ENCODE data around the gene TMEM190. TPM values are rescaled to one million over a fixed set of nuclear protein-coding genes. Genes with fewer than 3 reads are reported as not detected.

TMEM190 gene
- total RNA-seq, 1 experiment from 2014 or later, result not detected

DNA sequence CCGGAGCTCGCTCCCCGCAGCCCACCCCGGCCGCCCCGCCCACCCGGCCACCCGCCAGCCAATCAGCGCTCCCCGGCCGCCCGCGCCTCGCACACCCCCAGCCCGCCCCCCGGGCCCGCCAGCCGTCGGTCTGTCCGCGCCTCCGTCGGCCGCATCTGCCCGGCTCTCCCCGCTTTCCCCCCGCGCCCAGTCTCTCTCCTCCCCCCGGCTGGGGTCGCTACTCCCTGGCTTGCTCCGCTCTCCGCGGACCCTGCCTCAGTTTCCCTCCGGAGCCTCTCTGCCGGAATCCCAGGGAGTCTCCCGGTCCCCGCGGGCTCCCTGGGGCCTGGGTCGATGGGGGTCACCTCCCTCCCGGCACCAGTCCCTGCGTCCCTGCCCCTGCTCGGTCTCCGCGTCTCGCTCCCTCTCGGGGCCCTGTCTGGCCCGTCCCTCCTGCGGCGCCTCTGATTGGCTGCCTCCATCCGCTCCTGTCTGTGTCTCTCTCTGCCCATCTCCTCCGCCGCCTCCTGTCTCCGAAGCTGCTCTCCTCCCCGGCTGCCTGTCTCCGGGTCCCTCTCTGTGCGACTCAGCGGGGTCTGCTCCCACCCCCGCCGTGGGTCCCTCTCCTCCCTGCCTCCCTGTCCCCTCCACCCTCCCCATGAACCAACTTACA, 6.8 kb upstream of the TMEM190 start:
- DNase-seq (ENCODE audit: low read depth), result peak; percentile 76

DNA sequence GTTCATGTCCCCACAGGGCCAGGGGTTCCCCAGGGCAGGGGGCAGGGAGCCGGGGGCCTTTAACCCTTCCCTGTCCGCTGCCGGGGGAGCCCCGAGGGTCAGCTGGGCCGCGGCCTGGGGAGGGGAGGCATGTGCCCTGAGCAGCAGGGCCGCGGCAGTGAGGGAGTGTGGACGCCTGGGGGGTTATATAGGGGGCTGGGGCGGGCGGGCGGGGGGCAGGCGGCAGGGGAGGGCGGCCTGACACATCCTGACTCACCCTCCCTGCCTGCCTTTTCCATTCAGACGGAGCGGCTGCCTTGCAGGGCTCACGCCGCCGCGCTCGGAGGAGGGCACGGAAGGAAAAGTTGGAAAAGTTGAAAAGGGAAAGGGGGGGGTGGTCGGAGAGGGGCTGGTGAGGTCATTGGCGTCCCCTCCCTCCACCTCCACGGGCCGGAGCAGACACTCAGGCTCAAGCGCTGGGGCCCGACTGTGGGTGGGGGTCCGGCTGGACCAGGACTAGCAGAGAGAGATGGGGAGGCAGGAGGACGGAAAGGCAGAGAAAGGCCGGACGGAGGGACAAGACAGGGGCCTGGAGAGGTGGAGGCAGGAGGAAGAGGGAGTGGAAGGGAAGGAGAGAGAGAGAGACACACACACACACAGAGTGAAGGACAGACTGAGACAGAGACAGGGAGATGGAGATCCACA, 6.2 kb upstream of the TMEM190 start, which contains the start of gene IL11:
TSS of gene IL11 (minus strand) at position 159 of the 684 bp plus-strand sequence. CDS start at position 6, 153 bp downstream.
- peak; percentile 74 for DNase-seq (ENCODE audit: low read depth)

DNA sequence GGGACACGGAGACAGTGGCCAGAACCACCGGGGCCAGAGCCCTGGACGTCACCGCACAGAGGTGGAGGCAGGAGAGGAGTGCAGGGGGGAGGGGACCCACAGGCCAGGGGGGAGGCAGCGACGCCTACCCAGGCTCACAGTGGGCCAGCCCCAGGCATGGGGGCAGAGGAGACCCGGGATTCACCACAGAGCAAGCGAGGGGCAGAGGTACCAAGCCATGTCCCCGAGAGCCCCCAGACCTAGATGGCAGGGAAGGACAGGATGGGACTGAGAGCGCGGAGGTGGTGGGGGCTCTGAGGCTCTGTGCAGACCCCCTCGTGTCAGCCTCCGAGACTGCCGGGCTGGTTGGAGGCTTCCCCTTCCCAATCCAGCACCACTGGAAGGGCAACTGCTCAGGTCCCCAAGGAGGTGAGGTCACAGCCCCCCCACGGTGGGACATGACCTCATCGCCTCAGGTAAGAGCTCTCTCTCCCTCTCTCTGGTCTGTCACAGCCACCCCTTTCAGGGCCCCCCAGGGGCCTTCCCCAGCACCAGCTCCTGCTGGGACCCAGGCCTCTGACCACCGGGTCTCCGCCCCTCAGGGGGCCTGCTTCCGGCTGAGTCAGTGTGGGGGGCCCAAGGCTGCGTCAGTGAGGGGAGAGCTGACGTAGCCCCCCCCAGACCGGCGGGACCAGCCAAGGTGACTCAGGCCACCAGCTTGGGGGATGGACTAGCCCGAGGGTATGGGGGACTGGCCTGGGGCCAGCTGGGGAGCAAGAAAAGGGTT, 4.1 kb upstream of the TMEM190 start:
- peak; percentile 76 for DNase-seq (ENCODE audit: low read depth)

DNA sequence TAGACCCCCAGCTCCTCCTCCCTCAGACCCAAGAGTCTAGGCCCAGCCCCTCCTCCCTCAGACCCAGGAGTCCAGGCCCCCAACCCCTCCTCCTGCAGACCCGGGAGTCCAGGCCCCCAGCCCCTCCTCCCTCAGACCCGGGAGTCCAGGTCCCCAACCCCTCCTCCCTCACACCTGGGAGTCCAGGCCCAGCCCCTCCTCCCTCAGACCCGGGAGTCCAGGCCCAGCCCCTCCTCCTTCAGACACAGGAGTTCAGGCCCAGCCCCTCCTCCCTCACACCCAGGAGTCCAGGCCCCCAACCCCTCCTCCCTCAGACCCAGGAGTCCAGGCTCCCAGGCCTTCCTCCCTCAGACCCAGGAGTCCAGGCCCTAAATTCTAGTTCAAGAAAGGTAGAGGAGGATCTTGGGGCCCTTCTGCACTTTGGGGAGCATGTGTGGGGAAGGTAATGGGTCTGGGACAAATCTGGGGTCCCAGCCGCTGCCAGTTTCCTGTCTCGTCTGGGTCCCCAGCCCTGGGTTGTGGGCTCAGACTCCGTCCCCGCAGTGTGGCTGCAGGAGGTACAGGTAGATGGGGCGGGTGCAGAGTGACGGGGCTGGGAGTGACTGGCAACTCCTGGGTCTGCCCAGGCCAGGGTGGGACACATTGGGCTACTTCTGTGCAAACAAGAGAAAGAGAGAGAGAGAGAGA, 3.2 kb upstream of the TMEM190 start:
- DNase-seq (ENCODE audit: low read depth), result no peak

DNA sequence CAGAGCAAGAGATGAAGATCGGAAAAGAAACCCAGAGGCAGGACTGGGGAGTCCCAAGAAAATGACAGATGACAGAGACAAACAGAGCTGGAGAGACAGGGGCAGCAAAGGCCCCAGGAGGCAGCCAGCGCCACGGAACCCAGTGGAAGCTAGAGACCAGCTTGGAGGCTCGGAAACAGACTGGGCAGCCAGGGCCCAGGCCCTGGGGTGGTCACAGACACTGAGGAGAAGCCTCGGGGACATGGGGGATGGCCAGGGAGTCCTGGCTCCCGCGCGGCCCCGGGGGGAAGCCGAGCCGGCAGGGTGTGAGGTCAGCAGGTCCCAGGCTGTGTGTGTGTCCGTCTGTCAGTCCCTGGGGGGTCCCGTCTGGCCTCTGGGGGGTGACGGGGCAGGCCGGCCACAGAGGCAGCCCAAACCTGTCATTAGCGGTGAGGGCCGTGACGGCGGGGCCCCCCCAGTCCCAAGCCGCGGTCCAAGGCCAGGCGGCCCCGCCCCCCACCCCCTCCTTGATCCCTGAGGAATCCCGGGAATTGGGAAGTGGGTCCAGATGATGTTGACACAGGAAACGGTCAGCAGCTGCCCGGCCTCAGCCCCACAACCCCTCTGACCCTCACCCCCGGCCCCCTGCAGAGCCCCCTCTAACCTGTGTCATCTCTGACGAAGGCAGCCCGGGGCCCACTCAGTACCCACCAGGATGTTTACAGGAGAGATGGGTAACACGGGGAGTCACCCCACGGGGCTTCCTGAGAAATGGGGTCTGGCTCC, 2.5 kb upstream of the TMEM190 start:
- no peak for DNase-seq (ENCODE audit: low read depth)

DNA sequence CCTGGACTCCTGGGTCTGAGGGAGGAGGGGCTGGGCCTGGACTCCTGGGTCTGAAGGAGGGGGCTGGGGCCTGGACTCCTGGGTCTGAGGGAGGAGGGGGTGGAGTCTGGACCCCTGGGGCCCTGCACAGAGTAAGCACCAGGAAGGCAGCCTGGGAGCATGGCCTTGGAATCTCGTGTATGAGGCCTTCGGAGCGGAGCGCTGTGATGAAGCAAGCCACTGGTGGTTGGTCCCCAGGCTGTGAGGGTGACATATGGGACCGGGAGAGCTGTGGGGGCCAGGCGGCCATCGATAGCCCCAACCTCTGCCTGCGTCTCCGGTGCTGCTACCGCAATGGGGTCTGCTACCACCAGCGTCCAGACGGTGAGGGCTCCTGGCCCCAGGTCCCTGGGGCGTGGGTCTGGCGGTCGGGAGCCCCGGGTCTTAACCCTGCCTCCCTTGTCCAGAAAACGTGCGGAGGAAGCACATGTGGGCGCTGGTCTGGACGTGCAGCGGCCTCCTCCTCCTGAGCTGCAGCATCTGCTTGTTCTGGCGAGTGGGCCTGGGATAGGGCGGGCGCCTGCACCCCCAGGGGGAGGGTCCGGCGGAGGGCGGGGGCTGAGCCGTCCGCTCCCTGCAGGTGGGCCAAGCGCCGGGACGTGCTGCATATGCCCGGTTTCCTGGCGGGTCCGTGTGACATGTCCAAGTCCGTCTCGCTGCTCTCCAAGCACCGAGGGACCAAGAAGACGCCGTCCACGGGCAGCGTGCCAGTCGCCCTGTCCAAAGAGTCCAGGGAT, 918 bp downstream of the TMEM190 start:
- DNase-seq (ENCODE audit: low read depth), result no peak

DNA sequence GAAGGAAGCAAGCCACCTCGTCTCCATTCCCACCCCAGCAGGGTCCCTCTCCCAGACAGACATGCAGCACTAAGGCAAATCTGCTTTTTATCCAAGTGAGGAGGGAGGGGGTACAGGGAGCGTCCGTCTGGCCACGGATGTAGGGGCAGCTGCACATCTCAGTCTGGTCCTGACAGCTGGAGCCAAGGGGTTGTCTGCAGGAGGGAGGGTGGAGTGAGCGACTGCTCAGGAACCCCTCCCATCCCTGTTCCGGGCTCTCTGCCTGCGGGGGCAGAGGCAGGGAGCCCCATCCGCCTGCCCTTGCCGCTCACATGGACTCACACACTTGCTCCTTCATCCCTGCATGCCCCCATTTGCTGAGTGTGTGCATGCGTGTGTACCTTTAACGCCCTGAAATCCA, 2.5 kb downstream of the TMEM190 start:
- DNase-seq (ENCODE audit: low read depth), result no peak

DNA sequence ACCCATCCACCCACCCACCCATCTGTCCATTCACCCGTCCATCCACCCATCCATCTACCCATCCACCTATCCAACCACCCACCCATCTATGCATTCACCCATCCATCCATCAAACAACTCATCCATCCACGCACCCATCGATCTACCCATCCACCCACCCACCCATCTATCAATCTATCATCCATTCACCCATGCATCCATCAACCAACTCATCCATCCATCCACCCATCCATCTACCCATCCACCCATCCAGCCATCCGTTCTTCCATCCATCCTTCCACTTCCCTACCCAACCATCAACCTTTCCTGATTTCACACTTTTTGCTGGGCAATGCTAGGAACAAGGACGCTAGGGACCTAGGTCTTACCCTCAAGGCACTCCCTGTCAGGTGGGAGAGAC, 5.4 kb downstream of the TMEM190 start:
- DNase-seq (ENCODE audit: low read depth), result no peak

DNA sequence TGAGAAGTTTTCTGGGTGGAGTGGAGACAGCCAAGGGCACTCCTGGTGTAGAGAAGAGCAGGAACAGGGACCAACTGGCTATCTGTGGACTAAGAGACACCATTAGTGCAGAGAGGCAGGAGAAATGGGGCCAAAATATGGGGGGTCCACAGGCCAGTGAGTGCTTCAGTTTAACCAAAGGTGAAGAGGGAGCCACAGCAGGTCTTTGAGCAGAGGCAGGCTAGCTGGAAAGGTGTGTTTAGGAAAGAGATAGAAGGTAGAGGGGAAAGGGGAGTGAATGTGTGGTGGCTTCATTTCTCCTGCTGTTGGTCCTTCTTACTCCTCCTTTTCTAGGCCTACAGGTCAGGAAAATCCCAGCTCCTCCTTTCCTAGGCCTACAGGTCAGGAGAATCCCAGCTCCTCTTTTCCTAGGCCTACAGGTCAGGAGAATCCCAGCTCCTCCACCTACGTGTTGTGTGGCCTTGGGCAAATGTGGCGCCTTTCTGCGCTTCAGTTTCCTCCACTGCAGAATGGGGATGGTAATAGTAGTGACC, 6.0 kb downstream of the TMEM190 start:
- no peak for DNase-seq (ENCODE audit: low read depth)

DNA sequence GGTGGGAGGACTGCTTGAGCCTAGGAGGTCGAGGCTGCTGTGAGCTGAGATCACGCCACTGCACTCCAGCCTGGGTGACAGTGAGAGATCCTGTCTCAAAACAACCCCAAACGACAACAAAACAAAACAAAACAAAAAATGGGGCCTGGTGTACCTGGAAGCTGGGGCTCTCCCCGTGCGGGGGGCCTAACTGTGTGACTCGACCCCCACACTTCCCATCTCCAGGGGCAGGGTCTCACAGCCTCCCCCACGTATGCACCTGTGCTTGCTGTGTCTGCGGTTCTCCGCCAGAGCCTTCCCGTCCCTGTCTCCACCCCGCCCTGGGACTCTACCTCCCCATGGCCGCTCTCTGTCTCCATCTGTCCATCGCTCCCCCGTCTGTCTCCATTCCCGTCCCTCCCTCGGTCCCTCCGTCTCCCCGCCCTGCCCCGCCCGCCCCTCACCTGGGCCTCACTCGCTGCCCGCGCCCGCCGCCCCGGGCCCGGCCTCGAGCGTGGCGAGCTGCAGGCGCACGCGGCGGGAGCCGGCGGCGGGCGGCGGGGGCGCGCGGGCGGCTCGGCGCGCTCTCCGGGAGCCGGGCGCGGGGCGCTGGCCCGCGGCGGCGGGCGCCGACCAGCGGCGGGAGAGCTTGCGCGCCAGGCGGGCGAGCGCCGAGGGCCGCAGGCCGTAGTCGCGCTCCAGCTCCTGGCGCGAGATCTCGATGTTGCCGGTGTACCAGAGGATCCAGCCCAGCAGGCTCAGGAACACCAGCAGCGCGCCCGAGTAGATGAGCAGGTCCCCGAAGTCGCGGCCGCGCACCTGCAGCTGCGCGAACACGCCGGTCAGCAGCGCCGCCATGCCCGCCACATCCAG, 6.9 kb downstream of the TMEM190 start:
- DNase-seq (ENCODE audit: low read depth), result no peak

DNA sequence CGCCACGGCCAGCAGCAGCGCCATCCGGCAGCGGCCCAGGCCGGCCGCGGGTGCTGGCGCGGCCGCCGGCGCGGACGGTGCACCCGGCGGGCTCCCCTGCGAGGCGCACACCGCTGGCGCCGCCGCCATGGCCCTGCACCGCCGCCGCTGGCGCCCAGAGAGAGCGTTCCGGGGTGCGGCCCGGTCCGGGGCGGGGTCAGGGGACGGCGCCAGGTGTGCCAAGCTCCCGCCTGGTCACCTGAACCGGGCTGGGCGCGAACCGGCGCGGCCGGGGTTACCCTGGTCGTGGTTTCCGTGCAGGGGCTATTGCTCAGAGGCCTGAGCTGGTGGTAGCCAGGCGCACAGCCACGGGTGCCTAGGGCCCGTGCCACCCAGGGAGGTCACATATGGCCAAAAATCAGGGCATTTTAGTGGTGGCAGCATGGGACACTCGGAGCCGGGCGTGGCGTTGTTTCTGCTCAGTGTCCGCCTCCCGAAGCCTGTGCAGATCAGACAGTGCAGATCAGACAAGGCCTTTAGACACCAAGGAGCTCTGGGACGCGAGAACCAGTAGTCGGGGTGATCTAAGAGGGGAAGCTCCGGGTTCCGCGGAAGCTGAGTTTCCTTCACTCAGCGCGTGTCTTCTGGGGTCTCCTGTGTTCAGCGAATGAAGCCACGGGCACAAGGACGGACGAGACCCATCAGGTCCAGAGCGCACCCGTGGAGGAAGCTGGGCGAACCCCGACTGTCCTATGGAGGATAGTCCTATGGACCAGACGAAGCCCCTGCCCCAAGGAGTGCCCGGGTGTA, 7.7 kb downstream of the TMEM190 start, which contains the start of gene TMEM238:
TSS of gene TMEM238 (minus strand) at position 162 of the 789 bp plus-strand sequence. CDS start at position 129, 33 bp downstream.
- DNase-seq (ENCODE audit: low read depth), result no peak

DNA sequence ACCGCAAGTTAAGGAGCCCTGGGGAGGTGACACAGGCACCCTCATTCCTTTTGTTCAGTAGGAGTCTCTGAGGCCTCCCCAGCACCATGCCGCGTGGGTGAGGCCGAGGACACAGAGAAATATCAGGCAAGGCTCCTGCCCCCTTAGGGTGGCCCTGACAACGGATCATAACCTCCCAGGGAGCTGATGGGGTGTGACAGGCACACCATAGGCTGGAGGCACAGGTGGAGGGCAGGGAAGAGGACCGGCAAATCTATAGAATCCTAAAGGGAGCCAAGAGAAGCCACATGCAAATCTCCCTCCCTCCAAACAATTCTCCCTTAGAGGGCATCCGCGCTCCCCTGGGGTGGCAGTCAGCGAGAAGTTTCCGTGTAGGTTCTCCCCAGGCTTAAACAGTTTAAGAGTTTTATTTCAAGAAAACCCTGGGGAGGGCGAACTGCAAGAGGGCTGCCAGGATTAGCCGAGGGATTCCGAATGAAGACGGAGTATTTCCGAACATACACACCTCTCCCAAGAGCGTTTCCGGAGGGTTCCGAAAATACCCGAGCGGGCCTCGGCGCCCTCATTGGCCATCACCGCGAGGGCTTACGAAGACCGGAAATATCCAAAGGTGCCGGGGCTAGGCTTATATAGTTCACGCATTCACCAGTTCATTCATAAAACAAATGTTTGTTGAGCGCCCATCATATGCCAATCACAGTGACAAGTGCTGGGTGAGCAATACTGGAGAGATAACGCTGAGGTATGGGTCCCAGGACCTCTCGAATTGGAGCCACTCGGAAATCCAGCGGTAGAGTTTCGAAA, 8.5 kb downstream of the TMEM190 start:
- peak; percentile 93 for DNase-seq (ENCODE audit: low read depth)

DNA sequence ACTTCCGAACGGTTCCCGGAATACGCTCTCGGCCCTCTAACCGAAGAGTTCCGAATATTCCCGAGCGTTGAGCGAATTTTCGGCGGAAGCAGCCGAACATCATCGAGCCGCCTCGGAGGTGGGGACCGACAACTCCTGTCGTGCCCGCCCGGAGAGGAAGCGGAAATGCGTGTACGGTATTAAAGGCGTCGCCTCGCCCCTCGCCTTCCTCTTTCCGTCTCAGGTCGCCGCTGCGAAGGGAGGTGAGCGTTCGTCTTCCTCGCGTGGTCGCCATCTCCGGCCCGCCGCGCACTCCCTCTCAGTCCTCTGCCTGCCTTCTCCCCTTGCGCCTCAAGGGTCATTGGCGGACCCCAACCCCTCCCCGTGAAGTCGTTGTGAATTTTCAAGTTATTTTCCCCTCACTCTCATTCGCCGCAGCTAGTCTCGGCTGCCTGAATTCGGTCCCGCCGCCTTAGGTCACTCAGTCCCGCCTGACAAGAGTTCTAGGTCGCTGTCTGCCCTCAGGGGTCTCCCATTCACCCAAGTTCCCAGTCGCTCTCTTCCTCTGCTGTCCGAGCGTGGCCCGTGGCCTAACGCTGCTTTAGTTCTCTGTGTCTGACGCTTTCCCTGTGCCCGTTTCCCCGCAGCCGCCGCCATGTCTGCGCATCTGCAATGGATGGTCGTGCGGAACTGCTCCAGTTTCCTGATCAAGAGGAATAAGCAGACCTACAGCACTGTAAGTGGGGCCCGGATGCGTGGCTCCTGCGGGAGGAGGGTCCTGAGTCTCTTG, 9.3 kb downstream of the TMEM190 start, which contains the start of gene RPL28:
TSS of gene RPL28 (plus strand) at position 209 of the 769 bp plus-strand sequence. CDS start at position 635, 426 bp downstream.
- peak; percentile 97 for DNase-seq (ENCODE audit: low read depth)

DNA sequence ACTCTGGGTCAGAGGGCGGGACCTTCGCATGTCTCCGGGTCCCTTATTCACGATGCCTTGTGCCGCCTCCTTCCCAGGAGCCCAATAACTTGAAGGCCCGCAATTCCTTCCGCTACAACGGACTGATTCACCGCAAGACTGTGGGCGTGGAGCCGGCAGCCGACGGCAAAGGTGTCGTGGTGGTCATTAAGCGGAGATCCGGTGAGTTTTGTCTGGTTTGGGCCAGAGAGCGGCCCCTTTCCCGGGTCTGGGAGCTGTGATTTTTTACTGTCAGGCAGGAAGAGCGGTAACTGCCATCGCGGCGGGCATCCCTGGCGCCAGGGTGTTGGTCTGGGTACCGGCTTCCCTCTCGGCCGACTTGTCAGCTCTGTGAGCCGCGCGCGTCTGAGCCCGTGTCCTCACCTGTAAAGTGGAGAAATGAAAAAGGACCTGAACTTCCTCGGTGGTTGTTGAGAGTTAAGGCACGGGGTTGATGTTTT, 9.9 kb downstream of the TMEM190 start:
- DNase-seq (ENCODE audit: low read depth), result no peak

DNA sequence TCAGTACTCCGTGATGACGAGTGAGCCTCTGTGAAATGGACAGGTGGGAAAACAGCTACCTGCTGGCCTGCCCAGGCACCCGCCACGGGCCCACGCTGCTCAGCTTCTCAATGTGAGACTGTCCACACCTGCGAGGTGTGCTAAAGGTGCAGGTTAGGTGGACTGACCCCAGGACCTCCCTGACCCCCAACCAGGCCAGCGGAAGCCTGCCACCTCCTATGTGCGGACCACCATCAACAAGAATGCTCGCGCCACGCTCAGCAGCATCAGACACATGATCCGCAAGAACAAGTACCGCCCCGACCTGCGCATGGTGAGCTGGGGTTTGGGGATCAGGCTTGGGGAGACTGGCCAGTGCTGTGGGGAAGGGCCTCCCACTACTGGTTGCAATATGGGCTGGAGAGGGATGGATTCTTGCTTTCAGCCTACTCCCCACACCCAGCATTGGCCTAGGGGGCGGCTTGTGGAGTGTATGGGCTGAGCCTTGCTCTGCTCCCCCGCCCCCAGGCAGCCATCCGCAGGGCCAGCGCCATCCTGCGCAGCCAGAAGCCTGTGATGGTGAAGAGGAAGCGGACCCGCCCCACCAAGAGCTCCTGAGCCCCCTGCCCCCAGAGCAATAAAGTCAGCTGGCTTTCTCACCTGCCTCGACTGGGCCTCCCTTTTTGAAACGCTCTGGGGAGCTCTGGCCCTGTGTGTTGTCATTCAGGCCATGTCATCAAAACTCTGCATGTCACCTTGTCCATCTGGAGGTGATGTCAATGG, 11.3 kb downstream of the TMEM190 start:
- DNase-seq (ENCODE audit: low read depth), result no peak
